HL-60 (cell line): Measurements from ENCODE around the gene CSNK1D.

Experiments used
- DNase-seq, 2 experiments: peaks; one replicate each; pipeline ENCODE4 v3.0.0-alpha.2; 2010 to 2020; ENCODE audit warnings: low read depth in 1 of 2, low spot score in 1 of 2
- H3K27ac ChIP-seq: fragments of 250-450 bp; sonication (Bioruptor Pico); replicated peaks from 2 replicates; pipeline ENCODE4 v1.5.1; 2020; ENCODE audit warnings: mild to moderate bottlenecking, moderate library complexity
- H3K27me3 ChIP-seq: fragments of 250-450 bp; sonication (Bioruptor Pico); 2 replicates; pipeline ENCODE4 v1.5.1; 2021; ENCODE audit warnings: mild to moderate bottlenecking, moderate library complexity; ENCODE audit not compliant: insufficient read depth, poor library complexity, severe bottlenecking
- H3K4me3 ChIP-seq: replicated peaks from 2 replicates; pipeline ENCODE4 v1.5.1; 2011; ENCODE audit warnings: mild to moderate bottlenecking, control low read depth, low read length; ENCODE audit not compliant: insufficient read depth
- CTCF ChIP-seq: IDR thresholded peaks from one replicate; pipeline ENCODE4 v1.5.1; 2011; ENCODE audit warnings: low read length, control low read depth, inconsistent platforms; ENCODE audit not compliant: insufficient read depth
- GABPA ChIP-seq: IDR thresholded peaks from 2 replicates; pipeline ENCODE4 v1.6.1; 2012; ENCODE audit warnings: low read depth
- POLR2AphosphoS5 ChIP-seq: IDR thresholded peaks from 2 replicates; pipeline ENCODE4 v1.6.1; 2012; ENCODE audit warnings: low read depth
- SPI1 ChIP-seq: IDR thresholded peaks from 2 replicates; pipeline ENCODE4 v1.6.1; 2012; ENCODE audit warnings: low read depth, mild to moderate bottlenecking, borderline replicate concordance
- TF ChIP-seq, protein P1 (sequence below): IDR thresholded peaks from 2 replicates; pipeline ENCODE4 v1.6.1; 2012; ENCODE audit warnings: low read depth; ENCODE audit not compliant: insufficient replicate concordance

The CSNK1D gene

GRCh38 chr17:82199496-82199895 is 74.0 kb downstream of the CSNK1D start:
- no peak for TF ChIP-seq SPI1
- no peak for TF ChIP-seq POLR2AphosphoS5
- TF ChIP-seq CTCF = no peak
- TF ChIP-seq, protein P1, sequence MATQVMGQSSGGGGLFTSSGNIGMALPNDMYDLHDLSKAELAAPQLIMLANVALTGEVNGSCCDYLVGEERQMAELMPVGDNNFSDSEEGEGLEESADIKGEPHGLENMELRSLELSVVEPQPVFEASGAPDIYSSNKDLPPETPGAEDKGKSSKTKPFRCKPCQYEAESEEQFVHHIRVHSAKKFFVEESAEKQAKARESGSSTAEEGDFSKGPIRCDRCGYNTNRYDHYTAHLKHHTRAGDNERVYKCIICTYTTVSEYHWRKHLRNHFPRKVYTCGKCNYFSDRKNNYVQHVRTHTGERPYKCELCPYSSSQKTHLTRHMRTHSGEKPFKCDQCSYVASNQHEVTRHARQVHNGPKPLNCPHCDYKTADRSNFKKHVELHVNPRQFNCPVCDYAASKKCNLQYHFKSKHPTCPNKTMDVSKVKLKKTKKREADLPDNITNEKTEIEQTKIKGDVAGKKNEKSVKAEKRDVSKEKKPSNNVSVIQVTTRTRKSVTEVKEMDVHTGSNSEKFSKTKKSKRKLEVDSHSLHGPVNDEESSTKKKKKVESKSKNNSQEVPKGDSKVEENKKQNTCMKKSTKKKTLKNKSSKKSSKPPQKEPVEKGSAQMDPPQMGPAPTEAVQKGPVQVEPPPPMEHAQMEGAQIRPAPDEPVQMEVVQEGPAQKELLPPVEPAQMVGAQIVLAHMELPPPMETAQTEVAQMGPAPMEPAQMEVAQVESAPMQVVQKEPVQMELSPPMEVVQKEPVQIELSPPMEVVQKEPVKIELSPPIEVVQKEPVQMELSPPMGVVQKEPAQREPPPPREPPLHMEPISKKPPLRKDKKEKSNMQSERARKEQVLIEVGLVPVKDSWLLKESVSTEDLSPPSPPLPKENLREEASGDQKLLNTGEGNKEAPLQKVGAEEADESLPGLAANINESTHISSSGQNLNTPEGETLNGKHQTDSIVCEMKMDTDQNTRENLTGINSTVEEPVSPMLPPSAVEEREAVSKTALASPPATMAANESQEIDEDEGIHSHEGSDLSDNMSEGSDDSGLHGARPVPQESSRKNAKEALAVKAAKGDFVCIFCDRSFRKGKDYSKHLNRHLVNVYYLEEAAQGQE = no peak
- no peak for TF ChIP-seq GABPA
- H3K4me3 ChIP-seq = no peak overlapping the region
- no peak for DNase-seq
- no peak overlapping the region for H3K27ac ChIP-seq
- H3K27me3 ChIP-seq = no peaks in the 10 kb centered on the region

GRCh38 chr17:82198092-82198491 is 75.4 kb downstream of the CSNK1D start:
- Histone ChIP-seq H3K4me3 (no peak overlapping the region), H3K27me3 (no peaks in the 10 kb centered on the region), H3K27ac (no peak overlapping the region)
- DNase-seq = no peak
- TF ChIP-seq GABPA (no peak), POLR2AphosphoS5 (no peak)

DNA sequence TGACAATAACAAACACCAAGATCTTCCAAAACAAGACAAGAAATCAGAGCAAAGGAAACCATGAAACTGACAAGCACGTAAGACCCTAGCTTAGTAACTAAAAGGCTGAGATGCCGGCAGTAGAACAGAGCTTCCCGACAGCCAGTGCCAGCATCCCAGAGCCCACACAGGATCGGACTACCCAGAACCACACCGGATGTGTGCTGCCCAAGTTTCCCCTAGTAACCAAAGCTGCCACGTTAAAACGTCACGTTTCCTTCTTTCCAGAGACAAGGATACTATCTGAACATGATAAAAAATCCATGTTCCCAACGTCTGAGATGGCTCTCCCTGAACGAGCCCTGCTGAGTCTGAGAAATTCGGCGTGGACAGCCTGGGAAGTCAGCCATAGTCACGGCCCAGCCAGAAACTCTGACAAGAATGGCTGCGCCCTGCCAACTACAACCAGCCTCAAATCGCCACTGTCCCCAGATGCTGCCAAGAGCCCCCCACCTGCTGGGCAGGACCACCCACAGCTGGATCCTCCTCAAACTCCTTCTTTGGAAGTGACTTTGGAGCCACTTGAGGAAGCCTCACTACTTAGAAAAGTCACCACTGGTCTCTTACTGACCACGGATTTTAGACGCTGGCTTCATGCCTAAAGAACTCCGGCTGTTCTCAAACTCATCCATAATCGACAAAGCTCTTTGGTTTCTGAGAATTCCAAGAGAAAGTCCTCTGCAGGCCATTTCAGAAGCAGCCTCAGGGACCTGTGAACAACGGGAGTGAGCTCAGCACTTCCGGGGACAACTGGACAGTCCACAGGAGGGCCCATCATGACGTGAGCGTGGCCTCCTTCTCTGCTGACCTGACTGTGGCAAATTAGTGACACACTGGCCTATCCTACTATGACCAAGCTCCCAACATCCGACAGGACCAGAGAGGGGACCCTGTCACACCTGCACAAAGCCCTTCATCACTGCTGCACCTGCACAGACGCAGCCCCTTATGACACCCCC is 77.5 kb downstream of the CSNK1D start:
- H3K27ac ChIP-seq = no peak overlapping the region
- no peak for DNase-seq
- no peaks in the 10 kb centered on the region for H3K27me3 ChIP-seq
- TF ChIP-seq POLR2AphosphoS5 (no peak), SPI1 (no peak), GABPA (no peak), CTCF (no peak)
- TF ChIP-seq, protein P1 = no peak
- H3K4me3 ChIP-seq = no peak overlapping the region

DNA sequence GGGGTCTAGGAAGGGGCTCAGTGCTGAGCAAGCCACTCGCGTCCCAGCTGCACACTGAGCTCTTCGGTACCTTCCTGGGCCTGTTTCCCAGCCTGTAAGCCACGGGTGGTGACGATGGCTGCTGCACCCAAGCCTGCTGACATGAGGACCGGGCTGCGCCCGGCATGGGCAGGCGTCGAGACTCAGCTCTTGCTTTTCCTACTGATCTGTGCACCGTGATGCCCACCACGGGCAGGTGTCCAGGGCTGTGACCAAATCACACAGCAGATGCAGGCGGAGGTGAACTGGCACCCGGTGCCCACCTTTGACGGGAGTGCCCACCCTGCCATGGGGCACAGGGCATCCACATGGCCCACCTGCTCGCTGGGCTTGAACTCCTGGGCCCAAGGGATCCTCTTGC is 78.7 kb downstream of the CSNK1D start:
- H3K4me3 ChIP-seq = no peak overlapping the region
- H3K27ac ChIP-seq = no peak overlapping the region
- TF ChIP-seq CTCF (no peak), GABPA (no peak), POLR2AphosphoS5 (no peak)
- DNase-seq = no peak
- no peaks in the 10 kb centered on the region for H3K27me3 ChIP-seq
